ENCODE measurements around the gene PRICKLE1.

The PRICKLE1 gene

GRCh38 chr12:42473130-42473529 is 116.4 kb downstream of the PRICKLE1 start:
- H3K4me1 ChIP-seq (ENCODE audit: control insufficient read depth in 1 of 2, insufficient read depth in 2 of 2, low read length in 2 of 2), result peaks cover 0 to 13% of the 10 kb centered on the region in 2 donors
- no peak overlapping the region for H3K4me3 ChIP-seq (ENCODE audit: low read depth in 1 of 2, low read length in 2 of 2)
- H3K27me3 ChIP-seq (ENCODE audit: low read depth, low read length), result no peaks in the 10 kb centered on the region
- H3K9me3 ChIP-seq (ENCODE audit: control insufficient read depth in 1 of 2, low read length in 2 of 2), result no peaks in the 10 kb centered on the region
- H3K36me3 ChIP-seq (ENCODE audit: control insufficient read depth in 1 of 2, insufficient read depth in 2 of 2, low read length in 2 of 2), result no peaks in the 10 kb centered on the region
- H3K27ac ChIP-seq (ENCODE audit: low read length), result no peak overlapping the region

- Histone ChIP-seq H3K4me1 (ENCODE audit: control insufficient read depth in 1 of 2, insufficient read depth in 2 of 2, low read length in 2 of 2) (peaks cover 0 to 15% of the 10 kb centered on the region in 2 donors), H3K4me3 (ENCODE audit: low read depth in 1 of 2, low read length in 2 of 2) (no peak overlapping the region), H3K27ac (ENCODE audit: low read length) (no peak overlapping the region), H3K9me3 (ENCODE audit: control insufficient read depth in 1 of 2, low read length in 2 of 2) (no peaks in the 10 kb centered on the region), H3K27me3 (ENCODE audit: low read depth, low read length) (no peaks in the 10 kb centered on the region), H3K36me3 (ENCODE audit: control insufficient read depth in 1 of 2, insufficient read depth in 2 of 2, low read length in 2 of 2) (no peaks in the 10 kb centered on the region)
Observed at GRCh38 chr12:42472376-42472775, 117.2 kb downstream of the PRICKLE1 start.

- no peak overlapping the region for H3K27ac ChIP-seq (ENCODE audit: low read length)
- no peak overlapping the region for H3K4me3 ChIP-seq (ENCODE audit: low read depth in 1 of 2, low read length in 2 of 2)
- no peaks in the 10 kb centered on the region for H3K9me3 ChIP-seq (ENCODE audit: control insufficient read depth in 1 of 2, low read length in 2 of 2)
- peaks cover 8 to 16% of the 10 kb centered on the region in 2 donors for H3K36me3 ChIP-seq (ENCODE audit: control insufficient read depth in 1 of 2, insufficient read depth in 2 of 2, low read length in 2 of 2)
- peaks cover 0 to 15% of the 10 kb centered on the region in 2 donors for H3K4me1 ChIP-seq (ENCODE audit: control insufficient read depth in 1 of 2, insufficient read depth in 2 of 2, low read length in 2 of 2)
- no peaks in the 10 kb centered on the region for H3K27me3 ChIP-seq (ENCODE audit: low read depth, low read length)
Observed at GRCh38 chr12:42469355-42470175, 120.0 kb downstream of the PRICKLE1 start.

- H3K27ac ChIP-seq (ENCODE audit: low read length), result no peak overlapping the region
- H3K4me3 ChIP-seq (ENCODE audit: low read depth in 1 of 2, low read length in 2 of 2), result no peak overlapping the region
- no peaks in the 10 kb centered on the region for H3K27me3 ChIP-seq (ENCODE audit: low read depth, low read length)
- peaks cover 0 to 15% of the 10 kb centered on the region in 2 donors for H3K4me1 ChIP-seq (ENCODE audit: control insufficient read depth in 1 of 2, insufficient read depth in 2 of 2, low read length in 2 of 2)
- H3K9me3 ChIP-seq (ENCODE audit: control insufficient read depth in 1 of 2, low read length in 2 of 2), result no peaks in the 10 kb centered on the region
- H3K36me3 ChIP-seq (ENCODE audit: control insufficient read depth in 1 of 2, insufficient read depth in 2 of 2, low read length in 2 of 2), result peaks cover 11 to 23% of the 10 kb centered on the region in 2 donors
Observed at GRCh38 chr12:42468921-42469320, 120.6 kb downstream of the PRICKLE1 start.

- H3K27ac ChIP-seq (ENCODE audit: low read length), result no peak overlapping the region
- H3K4me3 ChIP-seq (ENCODE audit: low read depth in 1 of 2, low read length in 2 of 2), result no peak overlapping the region
- peaks cover 11 to 28% of the 10 kb centered on the region in 2 donors for H3K36me3 ChIP-seq (ENCODE audit: control insufficient read depth in 1 of 2, insufficient read depth in 2 of 2, low read length in 2 of 2)
- H3K9me3 ChIP-seq (ENCODE audit: control insufficient read depth in 1 of 2, low read length in 2 of 2), result no peaks in the 10 kb centered on the region
- H3K27me3 ChIP-seq (ENCODE audit: low read depth, low read length), result no peaks in the 10 kb centered on the region
- peaks cover 0 to 15% of the 10 kb centered on the region in 2 donors for H3K4me1 ChIP-seq (ENCODE audit: control insufficient read depth in 1 of 2, insufficient read depth in 2 of 2, low read length in 2 of 2)
Observed at GRCh38 chr12:42468341-42468821, 121.2 kb downstream of the PRICKLE1 start.

GRCh38 chr12:42463671-42464070 is 125.9 kb downstream of the PRICKLE1 start:
- Histone ChIP-seq H3K36me3 (ENCODE audit: control insufficient read depth in 1 of 2, insufficient read depth in 2 of 2, low read length in 2 of 2) (peaks cover 11 to 49% of the 10 kb centered on the region in 2 donors), H3K4me3 (ENCODE audit: low read depth in 1 of 2, low read length in 2 of 2) (no peak overlapping the region), H3K27me3 (ENCODE audit: low read depth, low read length) (no peaks in the 10 kb centered on the region)

GRCh38 chr12:42462486-42462885 is 127.1 kb downstream of the PRICKLE1 start:
- Histone ChIP-seq H3K4me1 (ENCODE audit: control insufficient read depth in 1 of 2, insufficient read depth in 2 of 2, low read length in 2 of 2) (no peaks in the 10 kb centered on the region), H3K27me3 (ENCODE audit: low read depth, low read length) (no peaks in the 10 kb centered on the region), H3K9me3 (ENCODE audit: control insufficient read depth in 1 of 2, low read length in 2 of 2) (no peaks in the 10 kb centered on the region), H3K27ac (ENCODE audit: low read length) (no peak overlapping the region), H3K36me3 (ENCODE audit: control insufficient read depth in 1 of 2, insufficient read depth in 2 of 2, low read length in 2 of 2) (peaks cover 11 to 49% of the 10 kb centered on the region in 2 donors), H3K4me3 (ENCODE audit: low read depth in 1 of 2, low read length in 2 of 2) (no peak overlapping the region)

More at GRCh38 chr12:42463671-42464070, 125.9 kb downstream of the PRICKLE1 start:
- H3K4me1 ChIP-seq (ENCODE audit: control insufficient read depth in 1 of 2, insufficient read depth in 2 of 2, low read length in 2 of 2), result peaks cover 0 to 7% of the 10 kb centered on the region in 2 donors
- H3K27ac ChIP-seq (ENCODE audit: low read length), result no peak overlapping the region
- H3K9me3 ChIP-seq (ENCODE audit: control insufficient read depth in 1 of 2, low read length in 2 of 2), result no peaks in the 10 kb centered on the region

- no peaks in the 10 kb centered on the region for H3K4me1 ChIP-seq (ENCODE audit: control insufficient read depth in 1 of 2, insufficient read depth in 2 of 2, low read length in 2 of 2)
Observed at GRCh38 chr12:42459336-42459847, 130.2 kb downstream of the PRICKLE1 start.

GRCh38 chr12:42458575-42458974 is 131.0 kb downstream of the PRICKLE1 start:
- peaks cover 0 to 23% of the 10 kb centered on the region in 2 donors for H3K36me3 ChIP-seq (ENCODE audit: control insufficient read depth in 1 of 2, insufficient read depth in 2 of 2, low read length in 2 of 2)
- H3K27me3 ChIP-seq (ENCODE audit: low read depth, low read length), result no peaks in the 10 kb centered on the region
- H3K27ac ChIP-seq (ENCODE audit: low read length), result no peak overlapping the region
- no peak overlapping the region for H3K4me3 ChIP-seq (ENCODE audit: low read depth in 1 of 2, low read length in 2 of 2)
- H3K4me1 ChIP-seq (ENCODE audit: control insufficient read depth in 1 of 2, insufficient read depth in 2 of 2, low read length in 2 of 2), result no peaks in the 10 kb centered on the region
- no peaks in the 10 kb centered on the region for H3K9me3 ChIP-seq (ENCODE audit: control insufficient read depth in 1 of 2, low read length in 2 of 2)

More at GRCh38 chr12:42459336-42459847, 130.2 kb downstream of the PRICKLE1 start:
- Histone ChIP-seq H3K36me3 (ENCODE audit: control insufficient read depth in 1 of 2, insufficient read depth in 2 of 2, low read length in 2 of 2) (peaks cover 3 to 31% of the 10 kb centered on the region in 2 donors), H3K4me3 (ENCODE audit: low read depth in 1 of 2, low read length in 2 of 2) (no peak overlapping the region), H3K27me3 (ENCODE audit: low read depth, low read length) (no peaks in the 10 kb centered on the region), H3K27ac (ENCODE audit: low read length) (no peak overlapping the region), H3K9me3 (ENCODE audit: control insufficient read depth in 1 of 2, low read length in 2 of 2) (no peaks in the 10 kb centered on the region)

- H3K27ac ChIP-seq (ENCODE audit: low read length), result no peak overlapping the region
- H3K36me3 ChIP-seq (ENCODE audit: control insufficient read depth in 1 of 2, insufficient read depth in 2 of 2, low read length in 2 of 2), result peaks cover 4 to 18% of the 10 kb centered on the region in 2 donors
- no peaks in the 10 kb centered on the region for H3K27me3 ChIP-seq (ENCODE audit: low read depth, low read length)
- H3K4me1 ChIP-seq (ENCODE audit: control insufficient read depth in 1 of 2, insufficient read depth in 2 of 2, low read length in 2 of 2), result no peaks in the 10 kb centered on the region
- no peaks in the 10 kb centered on the region for H3K9me3 ChIP-seq (ENCODE audit: control insufficient read depth in 1 of 2, low read length in 2 of 2)
- H3K4me3 ChIP-seq (ENCODE audit: low read depth in 1 of 2, low read length in 2 of 2), result no peak overlapping the region
Observed at GRCh38 chr12:42450248-42450647, 139.3 kb downstream of the PRICKLE1 start.

GRCh38 chr12:42448841-42449240 is 140.7 kb downstream of the PRICKLE1 start:
- H3K4me1 ChIP-seq (ENCODE audit: control insufficient read depth in 1 of 2, insufficient read depth in 2 of 2, low read length in 2 of 2), result no peaks in the 10 kb centered on the region
- H3K27me3 ChIP-seq (ENCODE audit: low read depth, low read length), result no peaks in the 10 kb centered on the region
- H3K36me3 ChIP-seq (ENCODE audit: control insufficient read depth in 1 of 2, insufficient read depth in 2 of 2, low read length in 2 of 2), result peaks cover 4 to 22% of the 10 kb centered on the region in 2 donors
- H3K9me3 ChIP-seq (ENCODE audit: control insufficient read depth in 1 of 2, low read length in 2 of 2), result no peaks in the 10 kb centered on the region
- no peak overlapping the region for H3K4me3 ChIP-seq (ENCODE audit: low read depth in 1 of 2, low read length in 2 of 2)
- no peak overlapping the region for H3K27ac ChIP-seq (ENCODE audit: low read length)

Data from muscle layer of duodenum (tissue), 2 donors.